GM21447 (cell line): Measurements from ENCODE around the gene CHID1.

ENCODE experiments used
- ATAC-seq: cut with Tn5 transposase; IDR thresholded peaks from one replicate; pipeline ENCODE4 v1.9.1; 2021; ENCODE audit not compliant: unreplicated experiment

The CHID1 gene

DNA sequence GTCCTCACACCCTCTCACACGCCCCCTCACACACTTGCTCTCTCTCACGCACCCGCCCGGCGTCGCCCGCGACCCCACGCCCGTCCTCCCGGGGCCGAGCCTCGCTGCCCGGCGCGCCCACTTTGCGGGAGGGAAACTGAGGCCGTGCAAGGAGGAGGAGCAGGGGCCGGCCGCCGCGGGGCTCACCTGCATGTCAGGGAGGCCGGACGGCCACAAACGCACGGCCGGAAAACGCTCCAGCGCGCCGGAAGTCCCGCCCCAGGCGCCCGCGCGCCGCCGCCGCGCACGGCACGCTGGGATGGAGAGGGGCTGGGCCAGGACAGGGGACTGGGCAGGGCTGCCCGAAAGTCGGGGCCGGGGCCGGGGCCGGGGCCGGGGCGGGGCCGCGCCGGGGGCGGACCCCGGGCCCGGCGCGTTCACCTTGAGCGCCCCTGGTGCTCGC, at the start of gene CHID1:
Gene CHID1, minus strand, starts transcription at position 222 of the 442 bp plus-strand sequence. CDS start 5,994 bp downstream, outside the sequence.
- ATAC-seq, result peak; percentile 78

GRCh38 chr11:959608-960007, 49.0 kb upstream of the CHID1 start:
- ATAC-seq, result no peak

- no peak for ATAC-seq
Observed at GRCh38 chr11:959027-959426, 48.4 kb upstream of the CHID1 start.

- ATAC-seq, result no peak
Observed at GRCh38 chr11:958101-958500, 47.5 kb upstream of the CHID1 start.

DNA sequence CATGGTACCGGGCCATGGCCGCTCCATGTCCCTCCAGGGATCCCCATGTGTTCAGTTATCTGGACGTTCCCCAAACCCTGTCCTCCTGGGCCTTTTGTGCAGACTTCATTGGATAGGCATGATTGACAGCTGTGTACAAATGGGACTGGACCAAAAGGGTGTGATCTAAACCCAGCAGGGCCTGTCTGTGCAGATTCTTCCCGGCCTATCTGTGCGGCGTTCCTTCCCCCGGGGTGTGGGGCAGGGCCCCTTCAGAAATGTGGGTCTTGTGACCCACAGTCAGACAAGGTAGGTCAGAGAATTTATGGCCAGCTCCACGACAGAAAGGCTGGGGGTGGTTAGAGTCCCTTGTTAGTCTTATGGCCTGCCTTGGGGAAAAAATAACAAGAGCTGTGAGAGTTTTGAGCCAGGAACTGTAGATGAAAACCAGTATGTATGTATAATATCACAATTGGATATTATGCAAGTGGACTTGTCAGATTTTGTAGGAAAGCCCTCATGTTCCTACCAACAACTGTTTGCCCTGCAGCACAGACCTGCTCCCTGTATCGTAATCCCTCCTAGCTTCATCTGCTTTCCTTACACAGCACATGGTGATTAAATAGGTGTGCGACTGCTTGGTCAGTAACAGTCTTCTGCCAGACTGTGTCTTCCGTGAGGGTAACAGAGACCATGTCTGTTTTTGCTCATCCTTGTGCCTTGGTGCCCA, 46.8 kb upstream of the CHID1 start:
- no peak for ATAC-seq

DNA sequence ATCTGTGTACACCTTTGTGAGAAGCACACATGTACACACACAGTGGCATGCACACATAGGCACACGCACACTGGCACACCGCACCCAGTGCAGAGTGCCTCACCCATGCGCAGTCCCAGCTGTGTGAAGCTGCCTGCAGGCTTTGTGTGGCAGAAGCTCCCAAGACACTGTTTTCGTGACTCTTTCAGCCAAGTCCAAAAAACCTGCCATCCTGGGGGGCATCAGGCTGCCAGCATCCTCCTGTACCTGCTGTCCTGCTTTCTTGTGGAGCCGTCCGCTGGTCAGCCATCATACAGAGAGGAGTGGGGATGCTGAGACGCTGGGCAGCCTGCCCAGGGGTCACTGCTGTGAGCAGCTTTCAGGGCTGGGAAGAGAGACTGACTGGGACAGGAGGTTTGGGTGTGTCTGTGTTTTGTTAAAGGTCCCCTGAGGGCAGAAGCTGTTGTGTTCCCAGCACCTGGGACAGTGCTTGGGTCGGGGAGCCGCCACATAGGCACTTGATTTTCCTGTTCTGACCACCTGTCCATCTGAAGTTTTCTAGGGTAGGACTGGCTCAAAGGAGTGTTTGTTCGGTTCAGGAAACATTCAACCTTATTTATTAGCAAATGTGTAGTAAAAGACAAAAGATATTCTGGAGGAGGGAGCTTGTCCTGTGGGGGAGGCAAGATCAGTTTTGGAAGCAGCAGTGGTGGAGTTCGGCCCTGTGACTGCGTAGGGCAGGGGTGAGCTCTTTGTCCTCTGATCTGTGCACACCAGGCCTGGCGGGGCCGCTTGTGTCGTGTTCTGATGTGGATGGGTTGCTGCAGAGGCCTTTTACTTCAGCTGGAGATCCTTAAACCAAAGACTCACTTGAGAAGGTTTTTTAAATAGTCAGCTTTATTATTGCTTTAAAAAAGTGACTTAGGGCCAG, 44.8 kb upstream of the CHID1 start:
- no peak for ATAC-seq

- ATAC-seq, result no peak
Observed at GRCh38 chr11:954392-955153, 44.0 kb upstream of the CHID1 start.

- no peak for ATAC-seq
Observed at GRCh38 chr11:953512-953911, 42.9 kb upstream of the CHID1 start.

DNA sequence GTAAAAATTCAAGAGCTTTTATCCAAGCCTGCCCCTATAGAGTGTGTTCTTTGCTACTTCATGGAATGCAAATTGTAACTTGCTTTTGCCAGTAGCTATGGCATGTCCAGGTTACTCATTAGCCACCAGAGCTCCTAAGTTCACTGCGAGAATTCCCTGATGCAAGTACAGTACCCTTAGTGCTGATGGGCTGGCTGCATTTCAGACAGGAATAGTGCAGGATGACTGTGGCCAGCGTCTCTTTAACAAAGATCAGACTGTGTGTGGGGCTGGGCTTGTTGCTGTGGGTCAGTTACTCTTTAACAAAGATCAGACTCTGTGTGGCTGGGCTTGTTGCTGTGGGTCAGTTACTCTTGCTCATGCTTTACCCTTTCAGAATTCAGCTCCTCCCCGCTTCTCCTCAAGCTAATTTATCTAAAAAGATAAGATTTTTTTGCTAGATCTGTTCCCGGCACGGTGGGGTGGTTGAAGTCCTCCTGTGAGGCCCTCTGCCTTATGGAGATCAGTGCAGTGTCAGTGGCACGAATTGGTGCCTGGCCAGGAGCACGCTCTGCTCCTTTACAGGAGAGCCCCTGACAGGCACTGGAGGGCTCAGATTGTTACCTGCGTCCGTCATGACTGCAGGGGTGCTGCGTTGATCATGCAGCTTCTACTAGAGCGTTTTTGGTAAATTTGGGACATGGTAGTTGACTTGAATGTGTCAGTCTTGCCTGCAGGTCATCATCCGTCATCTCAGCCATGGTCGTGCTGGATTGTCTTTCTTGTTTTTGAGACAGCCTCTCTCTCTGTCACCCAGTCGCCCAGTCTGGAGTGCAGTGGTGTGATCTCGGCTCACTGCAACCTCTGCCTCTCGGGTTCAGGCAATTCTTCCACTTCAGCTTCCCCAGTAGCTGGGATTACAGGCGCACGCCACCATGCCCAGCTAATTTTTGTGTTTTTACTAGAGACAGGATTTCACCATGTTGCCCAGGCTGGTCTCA, 42.1 kb upstream of the CHID1 start:
- no peak for ATAC-seq

DNA sequence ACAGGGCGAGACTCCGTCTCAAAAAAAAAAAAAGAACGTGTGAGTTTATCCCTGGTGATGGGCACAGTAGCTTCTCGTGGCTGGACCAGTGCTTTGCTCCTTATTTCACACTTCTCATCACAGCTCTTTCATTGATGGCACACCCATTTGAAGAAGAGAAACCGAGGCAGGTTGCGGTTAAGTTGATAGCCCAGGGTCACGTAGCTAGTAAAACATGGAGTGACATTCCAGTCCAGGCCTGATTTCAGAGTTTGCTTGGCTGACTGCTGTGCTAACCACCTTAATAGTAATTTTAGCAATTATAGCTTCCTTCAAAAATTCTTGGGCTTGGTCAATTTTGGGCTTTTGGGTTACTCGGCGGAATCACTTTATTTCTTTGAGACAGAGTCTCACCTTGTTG, 40.9 kb upstream of the CHID1 start:
- ATAC-seq, result no peak

DNA sequence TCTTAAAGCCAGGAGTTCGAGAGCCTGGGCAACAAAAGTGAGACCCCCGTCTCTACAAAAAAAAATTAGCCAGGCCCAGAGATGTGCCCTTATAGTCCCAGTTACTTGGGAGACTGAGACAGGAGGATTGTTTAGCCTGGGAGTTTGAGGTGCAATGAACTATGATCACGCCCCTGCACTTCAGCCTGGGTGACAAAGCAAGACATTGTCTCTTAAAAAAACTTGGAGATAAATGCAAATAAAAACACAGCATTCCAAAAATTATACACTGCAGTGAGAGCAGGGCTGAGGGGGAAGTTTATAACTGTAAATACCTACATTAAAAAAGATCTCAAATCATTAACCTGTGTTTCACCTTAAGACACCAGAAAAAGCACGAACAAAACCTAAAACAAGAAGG, 37.1 kb upstream of the CHID1 start:
- no peak for ATAC-seq

DNA sequence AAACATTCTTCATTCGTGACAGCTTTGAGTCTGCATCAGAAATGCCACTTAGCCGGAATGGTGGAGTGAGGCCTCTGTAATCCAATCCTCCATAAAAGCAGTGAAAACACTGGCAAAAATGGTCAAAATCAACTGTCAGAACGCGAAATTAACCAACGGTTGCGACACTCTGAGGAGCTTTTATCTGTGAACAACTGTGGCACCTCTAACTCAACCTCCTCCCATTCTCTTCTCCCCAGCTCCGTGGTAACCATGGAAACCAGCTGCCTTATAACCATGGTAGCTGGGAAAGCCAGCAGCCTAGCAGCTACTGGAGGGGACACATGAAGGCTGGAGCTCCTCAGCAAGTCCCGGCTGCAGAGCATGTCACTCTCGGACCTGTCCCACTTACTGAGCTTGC, 35.4 kb upstream of the CHID1 start:
- no peak for ATAC-seq

- ATAC-seq, result no peak
Observed at GRCh38 chr11:944711-945470, 34.3 kb upstream of the CHID1 start.

- no peak for ATAC-seq
Observed at GRCh38 chr11:942823-943222, 32.2 kb upstream of the CHID1 start.

GRCh38 chr11:940496-941135, 30.0 kb upstream of the CHID1 start:
- ATAC-seq, result no peak

DNA sequence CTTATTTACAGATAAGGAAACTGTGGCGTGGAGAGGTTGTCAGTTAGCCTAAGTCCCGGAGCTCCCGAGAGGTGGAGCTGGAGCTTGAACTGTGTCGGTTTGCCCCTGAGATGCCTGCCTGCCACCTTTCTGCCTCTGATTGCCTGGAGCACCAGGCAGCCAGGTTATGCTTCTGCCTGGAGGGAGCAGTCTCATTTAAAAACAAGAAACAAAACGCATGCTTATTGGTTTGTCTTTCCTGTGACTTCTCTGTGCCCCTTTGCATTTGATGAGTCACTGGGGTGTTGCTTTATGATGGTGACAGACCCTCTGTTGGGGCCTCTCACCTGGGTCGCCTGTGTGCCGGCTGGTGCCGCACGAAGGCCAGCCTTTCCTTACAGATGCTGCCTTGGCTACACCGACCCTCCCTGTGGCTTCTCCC, 27.2 kb upstream of the CHID1 start:
- no peak for ATAC-seq

GRCh38 chr11:936199-936598, 25.6 kb upstream of the CHID1 start:
- no peak for ATAC-seq

- ATAC-seq, result no peak
Observed at GRCh38 chr11:934527-934926, 23.9 kb upstream of the CHID1 start.

- no peak for ATAC-seq
Observed at GRCh38 chr11:933936-934335, 23.3 kb upstream of the CHID1 start.
